NOMO-1 (cell line): ENCODE data around the gene CSNK2A1.
"Not testable (repeated sequence)": the region's sequence is repeated elsewhere in the genome, so short reads cannot be mapped to it uniquely, and the experiment has no call there.

Experiments
- DNase-seq, 2 experiments: peaks; one replicate each; lab custom pipeline; 2025; ENCODE audit not compliant: unreplicated experiment in 2 of 2; lab: John Stamatoyannopoulos, UW

Gene CSNK2A1

DNA sequence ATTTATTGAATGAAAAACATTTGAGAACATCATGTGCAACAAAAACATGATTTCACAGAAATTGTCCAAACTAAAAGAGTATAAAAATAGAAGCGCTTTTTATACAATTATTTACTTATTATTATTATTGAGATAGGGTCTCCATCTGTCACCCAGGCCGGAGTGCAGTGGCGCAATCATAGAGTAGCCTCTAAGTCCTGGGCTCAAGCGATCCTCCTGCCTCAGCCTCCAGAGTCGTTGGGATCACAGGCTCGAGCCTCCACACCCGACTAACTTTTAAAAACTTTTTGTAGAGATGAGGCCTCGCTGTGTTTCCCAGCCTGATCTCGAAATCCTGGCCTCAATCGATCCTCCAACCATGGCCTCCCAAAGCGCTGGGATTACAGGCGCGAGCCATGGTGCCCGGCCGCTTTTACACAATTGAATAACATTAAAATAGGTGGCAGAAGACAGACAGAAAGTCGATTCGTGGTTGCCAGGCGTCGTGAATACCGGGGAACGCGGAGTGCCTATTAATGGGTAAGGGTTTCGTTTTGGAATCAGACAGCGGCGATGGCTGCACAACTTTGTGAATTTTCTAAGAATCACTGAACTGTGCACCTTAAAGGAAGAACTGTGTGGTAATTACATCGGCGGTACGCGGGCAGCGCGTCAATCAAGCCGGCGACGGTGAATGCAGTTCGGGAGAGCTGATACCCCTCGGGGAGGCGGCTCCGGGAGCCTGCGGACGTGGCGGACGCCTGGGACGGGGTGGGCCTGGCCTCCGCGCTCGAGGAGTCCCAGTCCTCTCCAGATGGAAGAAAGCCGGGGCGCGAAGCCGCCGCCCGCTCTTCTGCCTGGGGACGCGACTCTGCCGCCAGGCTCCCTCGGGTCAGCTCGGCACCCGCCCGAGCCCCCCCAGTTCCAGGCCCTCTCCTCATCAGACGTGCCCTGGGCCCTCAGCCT is 82.1 kb downstream of the CSNK2A1 start:
- peak; percentile 25 to 40 for DNase-seq

DNA sequence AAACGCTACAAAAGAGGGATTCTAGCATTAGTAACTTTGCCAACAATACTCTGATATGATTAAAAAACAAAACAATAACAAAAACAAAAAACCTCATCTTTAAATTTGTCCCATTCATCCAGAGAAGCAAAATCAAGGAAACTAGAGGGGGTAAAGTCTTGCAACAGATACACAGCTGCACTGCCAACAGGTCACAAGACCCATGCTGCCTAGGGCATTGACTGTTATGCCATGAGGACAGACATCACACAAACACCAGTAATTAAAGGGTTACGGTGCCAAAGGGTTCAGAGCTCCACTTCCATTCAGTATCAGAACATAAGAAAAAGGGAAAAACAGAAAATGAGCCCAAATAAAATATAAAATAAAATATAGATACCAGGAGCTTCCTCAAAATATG is 82.9 kb downstream of the CSNK2A1 start:
- no peak for DNase-seq

DNA sequence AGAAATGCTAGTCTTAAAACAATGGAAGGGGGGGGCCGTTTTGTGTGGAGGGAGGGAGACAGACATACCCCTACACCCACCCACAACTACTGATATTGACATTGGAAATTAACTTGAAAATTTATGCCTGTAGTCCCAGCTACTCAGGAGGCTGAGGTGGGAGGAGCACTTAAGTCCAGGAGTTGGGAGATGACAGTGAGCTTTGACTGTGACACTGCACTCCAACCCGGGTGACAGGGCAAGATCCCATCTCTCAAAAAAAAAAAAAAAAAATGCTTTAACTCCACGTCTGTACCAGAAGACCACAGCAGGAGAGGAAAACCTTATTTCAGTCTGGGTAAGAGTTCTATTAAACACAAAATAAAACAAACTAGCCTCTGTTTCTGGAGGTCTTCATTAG is 83.4 kb downstream of the CSNK2A1 start:
- no peak for DNase-seq

DNA sequence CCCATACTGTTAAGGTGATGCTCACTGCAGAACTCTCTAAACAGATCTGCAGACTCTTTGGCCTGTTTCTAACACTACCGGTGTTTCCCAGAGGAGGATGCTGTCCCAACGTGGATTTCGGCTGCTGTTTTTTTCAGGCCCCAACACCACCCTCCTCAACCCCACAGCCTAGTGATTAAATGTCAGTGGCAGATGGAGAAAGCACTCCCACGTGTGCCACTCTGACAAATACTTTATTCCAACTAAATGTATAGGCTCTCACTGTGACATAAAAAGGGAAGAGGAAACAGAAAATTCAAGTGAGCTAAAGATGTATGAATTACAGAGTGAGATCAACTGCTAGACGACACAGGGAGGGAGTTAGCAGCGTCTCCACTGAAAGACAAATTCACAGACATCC is 84.8 kb downstream of the CSNK2A1 start:
- DNase-seq = no peak

DNA sequence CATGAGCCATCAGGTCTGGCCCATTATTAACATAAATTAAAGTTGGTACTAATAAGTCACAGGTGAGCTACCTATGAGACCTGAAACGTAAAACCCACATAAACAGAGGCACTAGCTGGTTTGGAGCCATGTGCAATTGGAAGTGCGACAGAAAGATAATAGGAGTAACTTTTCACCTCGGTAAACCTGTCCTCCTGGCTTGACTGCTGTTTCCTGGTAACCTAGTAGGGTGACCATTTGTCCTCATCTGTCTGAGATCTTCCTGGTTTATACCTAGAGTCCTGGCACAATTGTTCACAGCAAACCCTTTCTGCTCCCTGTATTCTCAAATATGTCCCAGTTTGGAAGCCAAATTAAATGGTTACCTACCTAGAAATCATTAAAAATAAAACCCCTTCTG is 88.6 kb downstream of the CSNK2A1 start:
- no peak for DNase-seq

DNA sequence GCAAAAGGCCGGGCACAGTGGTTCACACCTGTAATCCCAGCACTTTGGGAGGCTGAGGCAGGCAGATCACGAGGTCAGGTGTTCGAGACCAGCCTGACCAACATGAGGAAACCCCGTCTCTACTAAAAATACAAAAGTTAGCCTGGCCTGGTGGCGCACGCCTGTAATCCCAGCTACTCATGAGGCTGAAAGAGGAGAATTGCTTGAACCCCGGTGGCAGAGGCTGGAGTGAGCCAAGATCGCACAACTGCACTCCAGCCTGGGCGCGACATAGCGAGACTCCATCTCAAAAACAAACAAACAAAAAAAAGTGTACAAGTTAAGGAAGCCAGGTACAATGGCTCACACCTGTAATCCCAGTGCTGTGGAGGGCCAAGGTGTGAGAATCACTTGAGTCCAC is 91.6 kb downstream of the CSNK2A1 start:
- DNase-seq = not testable (repeated sequence)

DNA sequence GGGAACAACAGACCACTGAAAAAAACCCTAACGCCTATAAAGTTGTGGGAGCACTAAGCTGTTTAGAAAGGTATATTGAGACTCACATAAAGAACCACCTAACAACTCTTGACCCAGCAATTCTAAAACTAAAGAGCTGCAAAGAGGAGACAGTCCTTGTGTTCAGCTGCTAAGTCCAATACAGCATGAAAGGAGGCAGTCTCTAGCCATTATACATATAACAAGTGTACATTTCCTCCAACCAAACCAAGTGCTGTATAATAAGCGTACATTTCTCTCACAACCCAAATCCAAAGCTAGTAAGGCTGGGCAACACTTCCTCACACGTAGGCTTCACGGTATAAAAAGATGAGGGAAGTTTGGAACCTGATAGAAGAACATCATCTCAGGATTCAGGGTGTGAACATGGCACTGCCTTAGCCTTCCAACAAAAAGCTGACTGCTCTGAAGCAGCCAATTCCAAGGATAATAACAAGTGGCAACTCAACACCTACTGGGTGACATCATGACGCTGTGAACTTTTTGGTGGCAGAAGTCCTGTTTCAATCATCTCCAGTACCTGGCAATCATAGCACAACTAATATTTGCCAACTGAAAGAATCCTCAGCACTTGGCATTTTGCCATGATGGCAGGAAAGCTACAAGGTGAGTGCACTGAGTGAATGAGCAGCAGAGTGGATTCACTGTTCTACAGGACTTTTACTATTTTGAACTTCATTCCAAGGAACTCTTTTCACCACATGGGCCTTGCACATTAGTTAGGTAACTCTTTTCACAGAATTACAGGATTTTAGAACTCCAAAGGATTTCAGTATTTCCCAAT is 97.9 kb downstream of the CSNK2A1 start:
- DNase-seq = no peak

DNA sequence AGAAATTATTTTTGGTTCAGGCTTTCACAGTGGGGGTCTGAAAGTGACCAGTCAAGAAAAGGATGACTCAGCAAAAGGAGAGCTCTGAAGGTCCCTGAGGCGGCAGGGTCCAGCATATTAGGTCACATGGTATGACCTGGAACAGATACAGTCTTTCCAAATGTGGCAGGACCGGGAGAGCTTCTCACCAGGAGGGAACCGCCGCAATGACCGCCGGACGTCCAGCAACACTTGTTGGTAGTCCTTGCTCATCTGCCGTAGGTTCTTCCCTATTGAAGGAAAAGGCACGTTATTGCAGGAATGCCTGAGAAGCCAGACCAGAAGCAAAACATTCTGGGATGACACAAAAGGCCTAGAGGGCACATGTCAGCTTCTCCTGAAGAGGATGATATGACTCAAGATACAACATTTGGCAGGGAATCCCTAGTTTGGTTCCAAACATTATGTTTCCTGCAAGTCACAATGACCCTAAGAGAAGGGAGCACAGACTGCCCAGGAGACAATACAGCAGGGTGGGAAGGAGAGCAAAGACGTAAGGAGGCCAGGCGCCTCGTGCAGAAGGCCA is 98.6 kb downstream of the CSNK2A1 start:
- no peak for DNase-seq

DNA sequence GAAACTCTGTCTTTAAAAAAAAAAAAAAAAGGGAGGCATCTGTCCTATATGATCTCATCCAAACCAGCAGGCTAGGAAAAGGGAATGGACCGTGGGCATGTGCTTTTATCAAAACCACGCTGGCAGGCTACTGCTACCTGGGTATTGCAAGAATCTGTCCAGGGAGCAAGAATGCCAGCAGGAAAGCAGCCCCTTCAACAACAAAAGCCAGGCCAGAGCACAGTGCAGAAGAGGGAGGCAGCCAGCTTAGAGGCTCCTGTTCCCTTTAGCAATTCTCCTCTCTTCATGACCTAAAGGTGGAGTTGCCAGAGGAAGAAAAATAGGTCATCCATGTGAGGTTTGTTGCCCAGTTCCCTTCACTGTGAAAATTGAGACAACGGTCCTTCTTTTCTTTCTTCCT is 99.5 kb downstream of the CSNK2A1 start:
- DNase-seq = no peak

DNA sequence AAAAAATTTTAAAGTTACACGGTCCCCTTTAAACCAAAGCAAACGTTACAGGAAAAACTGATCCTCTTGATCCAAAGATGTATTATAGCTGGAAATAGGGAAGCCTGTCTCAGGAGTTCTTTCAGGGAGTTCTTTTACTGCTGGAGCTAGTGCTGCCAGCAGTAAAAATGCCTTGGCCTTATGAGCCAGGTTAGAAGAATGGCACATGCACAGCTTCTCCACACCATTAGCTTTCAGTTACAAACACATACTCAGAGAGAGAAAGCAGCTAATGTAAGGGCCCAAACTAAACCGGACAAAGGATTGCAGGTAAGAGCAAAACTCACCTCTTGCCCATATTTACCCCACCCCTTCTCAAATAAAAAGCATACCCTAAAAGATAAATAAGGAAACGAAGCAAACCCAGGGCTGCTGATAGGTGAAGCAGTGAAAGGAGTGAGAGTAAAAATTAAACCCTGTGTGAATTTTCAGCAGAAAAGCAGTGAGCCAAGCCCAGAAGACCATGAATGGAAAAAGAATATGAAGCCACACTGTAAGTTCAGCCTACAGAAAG is 100.3 kb downstream of the CSNK2A1 start:
- DNase-seq = no peak

DNA sequence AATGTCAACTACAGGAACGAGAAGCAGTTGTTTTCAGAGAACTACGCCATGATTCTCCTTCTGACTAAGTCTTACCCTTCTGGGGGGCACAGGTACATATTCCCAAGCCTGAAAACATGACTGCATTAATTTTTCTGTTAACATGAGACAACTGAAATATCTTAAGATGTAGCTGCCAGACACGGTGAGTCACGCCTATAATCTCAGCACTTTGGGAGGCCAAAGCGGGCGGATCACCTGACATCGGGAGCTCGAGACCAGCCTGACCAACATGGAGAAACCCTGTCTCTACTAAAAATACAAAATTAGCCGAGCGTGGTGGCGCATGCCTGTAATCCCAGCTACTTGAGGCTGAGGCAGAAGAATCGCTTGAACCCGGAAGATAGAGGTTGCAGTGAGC is 103.0 kb downstream of the CSNK2A1 start:
- DNase-seq = no peak

DNA sequence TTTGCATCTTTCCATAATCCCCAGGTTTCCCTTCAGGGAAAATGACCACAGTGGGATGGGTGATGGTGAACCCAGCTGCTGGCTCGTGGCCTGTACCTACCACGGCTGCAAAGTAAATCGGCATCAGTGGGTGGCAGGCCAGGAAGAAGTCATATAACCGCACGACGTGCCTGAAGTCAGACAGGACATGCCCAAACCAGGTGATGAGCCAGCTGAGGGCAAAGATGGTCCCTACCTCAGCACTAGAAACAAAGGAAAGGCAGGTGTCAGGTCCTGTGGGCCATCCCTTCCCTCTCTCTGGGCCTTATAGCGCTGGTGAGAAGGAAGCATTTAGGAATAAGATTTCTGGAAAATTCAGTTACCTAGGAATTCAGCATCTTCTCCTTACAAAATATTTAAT is 103.4 kb downstream of the CSNK2A1 start:
- DNase-seq = no peak

DNA sequence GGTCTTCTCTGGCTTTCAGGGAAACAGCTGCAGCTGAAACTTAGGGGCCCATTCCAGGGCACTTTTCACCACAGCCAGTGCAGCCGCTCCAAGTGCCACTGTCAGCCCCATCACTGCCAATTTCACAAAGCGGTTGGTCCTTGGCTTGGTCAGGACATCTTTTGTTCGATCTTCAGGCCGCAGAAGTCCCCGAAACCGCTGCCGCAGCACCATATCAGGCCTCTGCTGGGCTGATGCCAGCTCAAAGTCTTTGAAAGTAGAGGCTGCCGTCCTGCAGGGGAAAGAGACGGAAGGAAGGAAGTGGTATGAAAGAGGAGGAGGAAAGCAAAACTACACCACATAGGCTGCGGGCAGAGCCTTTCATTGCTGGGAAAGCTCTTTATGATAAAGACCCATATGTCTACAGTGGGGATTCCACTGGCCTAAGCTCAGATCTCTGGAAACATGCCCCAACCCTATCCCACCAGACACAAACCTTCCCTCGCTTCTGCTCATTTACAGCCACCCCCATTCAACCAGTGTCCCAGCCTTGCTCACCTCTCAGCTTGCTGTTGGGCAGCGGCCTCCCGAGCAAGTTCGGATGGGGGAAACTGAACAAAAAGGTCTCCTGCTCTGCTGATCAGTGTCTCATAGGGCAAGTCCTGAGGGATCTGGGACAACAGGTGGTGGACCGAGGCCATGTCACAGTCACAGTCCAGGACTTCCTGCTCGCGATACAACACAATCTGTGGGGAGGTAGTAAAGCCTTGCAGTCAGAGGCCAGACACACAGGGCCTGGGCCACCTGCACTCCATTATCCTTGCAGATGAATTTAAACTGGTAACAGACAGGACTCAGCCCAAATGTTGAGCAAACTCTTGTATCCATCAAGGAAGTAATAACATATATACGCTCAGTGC is 104.8 kb downstream of the CSNK2A1 start:
- no peak for DNase-seq

DNA sequence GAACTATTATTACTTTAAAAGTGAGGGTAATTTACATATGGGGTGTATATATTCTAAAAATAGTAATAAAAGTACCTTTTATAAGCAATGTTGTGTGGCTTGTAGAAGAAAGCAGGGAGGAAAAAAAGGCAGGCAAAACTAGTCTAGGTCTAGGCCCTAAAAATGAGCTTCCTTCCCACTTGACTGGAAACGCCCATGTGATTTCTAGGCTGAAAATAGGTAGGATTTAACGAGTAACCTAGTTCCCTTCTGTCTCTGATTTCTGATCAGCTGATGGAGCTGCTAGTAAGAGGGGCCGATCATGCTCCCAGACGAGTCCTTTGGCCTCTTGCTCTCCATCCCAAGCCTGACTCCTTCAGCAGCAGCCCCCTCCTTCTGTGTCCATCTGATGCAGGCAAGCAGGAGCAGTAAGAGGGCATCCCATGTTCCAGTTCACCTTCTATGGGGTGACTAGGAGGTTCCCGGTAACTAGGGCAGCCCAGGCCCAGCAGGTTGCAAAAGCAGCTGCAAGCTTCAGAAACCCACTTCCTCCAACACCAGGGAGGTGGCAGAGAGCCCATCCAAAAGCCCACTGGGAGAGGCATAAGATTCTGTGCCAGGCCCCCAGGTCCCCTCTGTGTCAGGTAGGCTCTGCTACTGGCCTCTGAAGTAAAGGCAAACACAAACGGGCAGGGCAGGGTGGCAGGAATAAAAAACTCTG is 105.7 kb downstream of the CSNK2A1 start:
- DNase-seq = no peak

DNA sequence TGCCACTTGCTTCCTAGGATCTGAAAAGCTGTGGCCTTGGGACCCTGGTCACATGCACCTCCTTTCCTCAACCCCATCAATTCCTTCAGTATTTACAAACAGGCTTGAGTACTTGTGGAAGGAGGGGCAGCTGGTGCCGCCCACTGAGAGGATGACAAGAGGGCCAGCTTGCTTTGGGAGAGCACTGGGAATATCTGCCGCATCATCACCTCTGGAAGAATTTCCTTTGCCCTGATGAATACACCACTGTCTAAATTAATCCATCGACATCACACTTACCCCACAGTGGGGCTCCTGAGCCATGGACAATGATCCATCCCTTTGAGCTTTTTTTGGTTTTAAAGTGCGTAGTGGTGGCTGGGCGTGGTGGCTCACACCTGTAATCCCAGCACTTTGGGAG is 107.1 kb downstream of the CSNK2A1 start:
- DNase-seq = no peak

DNA sequence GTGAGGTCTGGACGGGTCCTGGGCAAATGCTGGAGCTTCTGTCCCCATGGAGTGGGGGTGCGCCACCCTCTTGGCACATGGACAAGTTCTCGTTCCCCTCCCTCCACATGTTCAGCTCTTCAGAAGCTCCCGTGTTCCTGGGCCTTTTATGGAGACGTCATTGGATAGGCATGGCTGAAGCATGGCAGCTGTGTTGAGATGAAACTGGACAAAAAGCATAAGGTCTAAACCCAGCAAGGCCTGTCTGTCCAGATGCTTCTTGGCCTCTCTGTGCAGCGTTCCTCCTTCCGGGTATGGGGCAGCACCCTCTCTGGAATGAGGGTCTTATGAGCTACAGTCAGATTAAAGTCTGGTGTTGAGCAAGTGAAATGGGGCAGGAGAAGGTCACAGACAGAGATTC is 108.0 kb downstream of the CSNK2A1 start:
- no peak for DNase-seq

DNA sequence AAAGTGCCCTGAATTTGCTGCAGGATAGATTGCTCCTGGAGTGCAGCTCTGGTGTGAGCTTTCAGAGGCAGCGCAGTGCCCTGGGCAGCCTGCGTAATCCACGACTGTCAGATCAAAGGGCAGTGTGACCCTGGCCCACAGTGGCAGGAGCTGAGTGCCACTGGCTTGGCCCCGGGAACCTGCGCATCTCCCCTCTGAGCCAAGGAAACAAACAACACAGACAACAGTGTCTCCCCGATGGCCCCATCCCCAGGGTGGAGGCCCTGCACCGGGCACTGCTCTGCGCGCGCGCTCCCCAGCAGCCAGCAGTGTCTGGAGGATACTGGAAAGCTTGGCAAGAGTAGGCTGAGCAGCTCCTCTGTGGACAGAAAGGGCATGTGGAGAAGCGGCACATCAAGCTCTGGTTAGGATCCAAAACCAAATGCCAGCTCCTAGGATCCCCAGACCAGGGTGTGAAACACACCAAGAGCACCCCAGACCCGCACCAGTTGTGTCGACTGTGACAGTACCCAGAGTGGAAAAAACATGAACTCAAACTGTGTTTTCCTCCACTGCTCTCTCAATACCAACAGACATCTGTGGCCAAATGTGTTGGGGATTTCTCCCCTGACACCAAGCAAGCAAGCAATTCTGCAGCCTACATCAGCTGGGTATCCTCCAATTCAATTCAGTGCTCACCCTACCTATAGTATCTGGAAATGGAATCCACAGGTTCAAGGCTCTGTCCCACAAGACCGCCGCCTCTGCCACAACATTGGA is 108.8 kb downstream of the CSNK2A1 start:
- DNase-seq = no peak

DNA sequence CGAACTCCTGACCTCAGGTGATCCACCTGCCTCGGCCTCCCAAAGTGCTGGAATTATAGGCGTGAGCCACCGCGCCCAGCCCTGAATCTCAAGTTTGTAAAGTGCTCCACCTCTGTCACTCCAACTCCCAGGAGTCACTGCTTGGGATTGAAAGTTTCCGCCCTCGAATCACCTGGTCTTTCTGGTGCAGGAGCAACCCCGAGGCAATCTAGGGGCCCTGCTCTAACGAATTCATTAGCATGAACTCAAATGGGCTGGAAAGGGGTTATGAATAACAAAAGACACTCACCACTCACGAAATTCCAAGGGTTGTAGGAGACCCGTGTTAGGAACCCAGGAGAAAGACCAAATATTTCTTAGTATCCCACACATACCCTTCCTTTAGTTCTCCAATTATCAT is 109.4 kb downstream of the CSNK2A1 start:
- DNase-seq = no peak
